ENCODE measurements around the gene HEXA. TPM values are rescaled to one million over a fixed set of nuclear protein-coding genes. Genes with fewer than 3 reads are reported as not detected.

Gene HEXA
- polyA plus RNA-seq, 1 donor from 2014 or later = 105 TPM

DNA sequence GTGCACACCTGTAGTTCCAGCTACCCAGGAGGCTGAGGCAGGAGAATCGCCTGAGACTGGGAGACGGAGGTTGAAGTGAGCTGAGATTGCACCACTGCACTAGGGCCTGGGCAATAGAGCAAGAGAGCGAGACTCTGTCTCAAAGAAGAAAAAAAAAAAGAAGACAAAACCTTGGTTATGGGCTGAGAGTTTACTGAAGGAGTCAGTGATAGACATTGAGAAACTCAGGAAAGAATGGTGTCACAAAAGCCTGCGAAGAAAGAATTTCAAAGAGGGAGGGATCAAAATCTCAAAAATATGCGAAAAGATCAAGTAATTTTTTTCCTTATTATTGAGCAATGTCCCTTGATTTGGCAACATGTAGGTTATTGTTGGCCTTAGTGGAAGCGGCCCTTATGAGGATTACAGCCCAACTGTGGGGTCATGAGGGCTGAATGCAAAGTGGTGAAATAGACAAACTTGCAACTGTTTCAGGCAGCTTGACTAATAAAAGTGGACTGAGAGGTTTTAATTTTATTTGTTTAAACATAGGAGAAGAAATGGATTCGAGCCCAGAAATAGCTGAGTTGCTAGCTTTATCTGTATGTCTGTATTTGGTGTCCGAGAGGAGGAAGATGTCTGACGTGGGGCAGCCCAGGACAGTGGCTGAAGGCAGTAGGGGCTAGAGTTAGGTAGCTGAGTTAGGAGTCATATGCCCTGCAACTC is 37.0 kb downstream of the HEXA start:
- H3K4me2 ChIP-seq (ENCODE audit: low read length) = no peak overlapping the region
- TF ChIP-seq, protein P1, sequence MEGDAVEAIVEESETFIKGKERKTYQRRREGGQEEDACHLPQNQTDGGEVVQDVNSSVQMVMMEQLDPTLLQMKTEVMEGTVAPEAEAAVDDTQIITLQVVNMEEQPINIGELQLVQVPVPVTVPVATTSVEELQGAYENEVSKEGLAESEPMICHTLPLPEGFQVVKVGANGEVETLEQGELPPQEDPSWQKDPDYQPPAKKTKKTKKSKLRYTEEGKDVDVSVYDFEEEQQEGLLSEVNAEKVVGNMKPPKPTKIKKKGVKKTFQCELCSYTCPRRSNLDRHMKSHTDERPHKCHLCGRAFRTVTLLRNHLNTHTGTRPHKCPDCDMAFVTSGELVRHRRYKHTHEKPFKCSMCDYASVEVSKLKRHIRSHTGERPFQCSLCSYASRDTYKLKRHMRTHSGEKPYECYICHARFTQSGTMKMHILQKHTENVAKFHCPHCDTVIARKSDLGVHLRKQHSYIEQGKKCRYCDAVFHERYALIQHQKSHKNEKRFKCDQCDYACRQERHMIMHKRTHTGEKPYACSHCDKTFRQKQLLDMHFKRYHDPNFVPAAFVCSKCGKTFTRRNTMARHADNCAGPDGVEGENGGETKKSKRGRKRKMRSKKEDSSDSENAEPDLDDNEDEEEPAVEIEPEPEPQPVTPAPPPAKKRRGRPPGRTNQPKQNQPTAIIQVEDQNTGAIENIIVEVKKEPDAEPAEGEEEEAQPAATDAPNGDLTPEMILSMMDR (IDR thresholded peaks at IDR 0.05; ENCODE audit: poor library complexity, severe bottlenecking) = no peak
- TF ChIP-seq EZH2 (IDR thresholded peaks at IDR 0.05; ENCODE audit: borderline replicate concordance, insufficient read depth, low read length, poor library complexity, severe bottlenecking) (no peak), TAF1 (IDR thresholded peaks at IDR 0.05; ENCODE audit: low read depth) (no peak), EP300 (conservative IDR thresholded peaks at IDR 0.05; ENCODE audit: poor library complexity, severe bottlenecking) (no peak), POLR2AphosphoS5 (IDR thresholded peaks at IDR 0.05) (no peak), RAD21 (conservative IDR thresholded peaks at IDR 0.05) (no peak), MXI1 (conservative IDR thresholded peaks at IDR 0.05; ENCODE audit: poor library complexity, severe bottlenecking) (no peak), SMC3 (conservative IDR thresholded peaks at IDR 0.05; ENCODE audit: poor library complexity) (no peak)
- TF ChIP-seq, protein P2, sequence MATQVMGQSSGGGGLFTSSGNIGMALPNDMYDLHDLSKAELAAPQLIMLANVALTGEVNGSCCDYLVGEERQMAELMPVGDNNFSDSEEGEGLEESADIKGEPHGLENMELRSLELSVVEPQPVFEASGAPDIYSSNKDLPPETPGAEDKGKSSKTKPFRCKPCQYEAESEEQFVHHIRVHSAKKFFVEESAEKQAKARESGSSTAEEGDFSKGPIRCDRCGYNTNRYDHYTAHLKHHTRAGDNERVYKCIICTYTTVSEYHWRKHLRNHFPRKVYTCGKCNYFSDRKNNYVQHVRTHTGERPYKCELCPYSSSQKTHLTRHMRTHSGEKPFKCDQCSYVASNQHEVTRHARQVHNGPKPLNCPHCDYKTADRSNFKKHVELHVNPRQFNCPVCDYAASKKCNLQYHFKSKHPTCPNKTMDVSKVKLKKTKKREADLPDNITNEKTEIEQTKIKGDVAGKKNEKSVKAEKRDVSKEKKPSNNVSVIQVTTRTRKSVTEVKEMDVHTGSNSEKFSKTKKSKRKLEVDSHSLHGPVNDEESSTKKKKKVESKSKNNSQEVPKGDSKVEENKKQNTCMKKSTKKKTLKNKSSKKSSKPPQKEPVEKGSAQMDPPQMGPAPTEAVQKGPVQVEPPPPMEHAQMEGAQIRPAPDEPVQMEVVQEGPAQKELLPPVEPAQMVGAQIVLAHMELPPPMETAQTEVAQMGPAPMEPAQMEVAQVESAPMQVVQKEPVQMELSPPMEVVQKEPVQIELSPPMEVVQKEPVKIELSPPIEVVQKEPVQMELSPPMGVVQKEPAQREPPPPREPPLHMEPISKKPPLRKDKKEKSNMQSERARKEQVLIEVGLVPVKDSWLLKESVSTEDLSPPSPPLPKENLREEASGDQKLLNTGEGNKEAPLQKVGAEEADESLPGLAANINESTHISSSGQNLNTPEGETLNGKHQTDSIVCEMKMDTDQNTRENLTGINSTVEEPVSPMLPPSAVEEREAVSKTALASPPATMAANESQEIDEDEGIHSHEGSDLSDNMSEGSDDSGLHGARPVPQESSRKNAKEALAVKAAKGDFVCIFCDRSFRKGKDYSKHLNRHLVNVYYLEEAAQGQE (IDR thresholded peaks at IDR 0.05; ENCODE audit: borderline replicate concordance) = no peak

DNA sequence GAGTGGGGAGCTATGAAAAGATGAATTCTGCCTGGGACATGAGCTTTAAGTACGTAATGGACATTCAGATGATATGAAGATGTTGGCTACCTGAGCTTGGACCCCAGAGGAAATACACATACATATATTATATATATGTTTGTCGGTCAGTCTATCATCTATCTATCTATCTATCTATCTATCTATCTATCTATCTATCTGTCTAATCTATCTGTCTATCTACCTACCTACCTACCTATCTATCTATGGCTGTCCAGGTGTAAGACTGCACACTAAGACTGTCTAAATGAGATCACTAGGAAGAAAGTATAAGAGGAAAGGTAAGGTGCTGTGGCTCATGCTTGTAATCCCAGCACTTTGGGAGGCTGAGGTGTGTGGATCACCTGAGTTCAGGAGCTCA is 37.7 kb downstream of the HEXA start:
- Histone ChIP-seq H4K20me1 (ENCODE audit: insufficient read depth) (no peaks in the 10 kb centered on the region), H3F3A (ENCODE audit: insufficient read depth, low read length, poor library complexity, severe bottlenecking) (no peaks in the 10 kb centered on the region), H3K27ac (ENCODE audit: low read length) (no peak overlapping the region), H3K27me3 (ENCODE audit: insufficient read depth, low read depth, low read length) (no peaks in the 10 kb centered on the region), H2AFZ (ENCODE audit: low read depth, low read length) (no peak overlapping the region), H3K9me3 (ENCODE audit: low read length) (no peaks in the 10 kb centered on the region), H3K4me3 (ENCODE audit: low read length) (no peak overlapping the region), H3K79me2 (replicated peaks; ENCODE audit: insufficient read depth, low read length) (no peaks in the 10 kb centered on the region), H3K9me2 (ENCODE audit: insufficient read depth, low read length) (no peaks in the 10 kb centered on the region), H3K36me3 (ENCODE audit: insufficient read depth, low read length) (no peaks in the 10 kb centered on the region), H3K9ac (ENCODE audit: low read length) (no peak overlapping the region), H3K4me2 (ENCODE audit: low read length) (no peak overlapping the region)
- no peak for TF ChIP-seq RAD21 (conservative IDR thresholded peaks at IDR 0.05)
- TF ChIP-seq SMC3 (conservative IDR thresholded peaks at IDR 0.05; ENCODE audit: poor library complexity) = no peak
- no peak for TF ChIP-seq EZH2 (IDR thresholded peaks at IDR 0.05; ENCODE audit: borderline replicate concordance, insufficient read depth, low read length, poor library complexity, severe bottlenecking)
- no peak for TF ChIP-seq MXI1 (conservative IDR thresholded peaks at IDR 0.05; ENCODE audit: poor library complexity, severe bottlenecking)
- no peak for TF ChIP-seq TAF1 (IDR thresholded peaks at IDR 0.05; ENCODE audit: low read depth)
- TF ChIP-seq, protein P1 (IDR thresholded peaks at IDR 0.05; ENCODE audit: poor library complexity, severe bottlenecking) = no peak
- TF ChIP-seq, protein P2 (IDR thresholded peaks at IDR 0.05; ENCODE audit: borderline replicate concordance) = no peak
- no peak for TF ChIP-seq EP300 (conservative IDR thresholded peaks at IDR 0.05; ENCODE audit: poor library complexity, severe bottlenecking)
- TF ChIP-seq POLR2AphosphoS5 (IDR thresholded peaks at IDR 0.05) = no peak

More for the DNA sequence above, 37.0 kb downstream of the HEXA start:
- no peak overlapping the region for H2AFZ ChIP-seq (ENCODE audit: low read depth, low read length)
- H3K27me3 ChIP-seq (ENCODE audit: insufficient read depth, low read depth, low read length) = no peaks in the 10 kb centered on the region
- H3K79me2 ChIP-seq (replicated peaks; ENCODE audit: insufficient read depth, low read length) = no peaks in the 10 kb centered on the region
- no peaks in the 10 kb centered on the region for H3K9me2 ChIP-seq (ENCODE audit: insufficient read depth, low read length)
- H4K20me1 ChIP-seq (ENCODE audit: insufficient read depth) = no peaks in the 10 kb centered on the region
- no peak overlapping the region for H3K9ac ChIP-seq (ENCODE audit: low read length)
- H3K9me3 ChIP-seq (ENCODE audit: low read length) = no peaks in the 10 kb centered on the region
- no peak overlapping the region for H3K4me3 ChIP-seq (ENCODE audit: low read length)
- no peak overlapping the region for H3K27ac ChIP-seq (ENCODE audit: low read length)
- no peaks in the 10 kb centered on the region for H3F3A ChIP-seq (ENCODE audit: insufficient read depth, low read length, poor library complexity, severe bottlenecking)
- H3K36me3 ChIP-seq (ENCODE audit: insufficient read depth, low read length) = no peaks in the 10 kb centered on the region

All from neural cell (in vitro differentiated cells).